CD14-positive monocyte (primary cell): ENCODE results near the gene C6orf47. TPM values are rescaled to one million over a fixed set of nuclear protein-coding genes. Genes with fewer than 3 reads are reported as not detected.

Source experiments
- DNase-seq, 3 donors: peaks; one replicate each; pipeline ENCODE4 v3.0.0-alpha.2; 2011 to 2022
- H2AFZ ChIP-seq: 2 replicates; pipeline ENCODE4 v1.6.0; 2012; ENCODE audit warnings: mild to moderate bottlenecking, low read depth, low read length, inconsistent platforms; ENCODE audit not compliant: insufficient read depth, poor library complexity, severe bottlenecking
- H3K27ac ChIP-seq, 2 donors: 1 replicate in 1 of 2; 2 replicates in 1 of 2; pipeline ENCODE4 v1.5.1; 2012 to 2013; ENCODE audit warnings: low read length in 2 of 2, control low read depth in 1 of 2, inconsistent platforms in 1 of 2, low read depth in 1 of 2, mild to moderate bottlenecking in 1 of 2
- H3K27me3 ChIP-seq, 2 donors: one replicate each; pipeline versions ENCODE4 v1.6.0 to v1.6.1; 2011 to 2013; ENCODE audit warnings: low read length in 2 of 2; ENCODE audit not compliant: control insufficient read depth in 2 of 2, insufficient read depth in 2 of 2
- H3K36me3 ChIP-seq, 2 donors: replicated peaks in 1 of 2; 1 replicate in 1 of 2; 2 replicates in 1 of 2; pipeline versions ENCODE4 v1.5.1 to v1.6.1; 2012 to 2013; ENCODE audit warnings: low read length in 2 of 2, control low read depth in 1 of 2, inconsistent platforms in 1 of 2, mild to moderate bottlenecking in 1 of 2; ENCODE audit not compliant: insufficient read depth in 2 of 2, control insufficient read depth in 1 of 2
- H3K4me1 ChIP-seq, 2 donors: 1 replicate in 1 of 2; 2 replicates in 1 of 2; pipeline versions ENCODE4 v1.5.1 to v1.6.1; 2012 to 2013; ENCODE audit warnings: low read length in 2 of 2, control low read depth in 1 of 2, inconsistent platforms in 1 of 2, mild to moderate bottlenecking in 1 of 2, moderate library complexity in 1 of 2; ENCODE audit not compliant: insufficient read depth in 2 of 2, control insufficient read depth in 1 of 2
- H3K4me2 ChIP-seq: replicated peaks from 2 replicates; pipeline ENCODE3; 2012; ENCODE audit warnings: low read length, moderate library complexity, mild to moderate bottlenecking; ENCODE audit not compliant: poor library complexity, severe bottlenecking; ENCODE audit errors: extremely low read depth
- H3K4me3 ChIP-seq, 3 experiments: fragments of 200-600 bp in 1 of 3; sonication (generic) in 1 of 3; replicated peaks in 1 of 3; 1 replicate in 2 of 3; 2 replicates in 1 of 3; pipeline ENCODE4 v1.5.1; 2011 to 2013; ENCODE audit warnings: low read length in 3 of 3, mild to moderate bottlenecking in 3 of 3, control low read depth in 2 of 3, low read depth in 2 of 3, inconsistent platforms in 1 of 3, moderate library complexity in 1 of 3
- H3K79me2 ChIP-seq: 2 replicates; pipeline ENCODE4 v1.6.0; 2012; ENCODE audit warnings: mild to moderate bottlenecking, control low read depth, inconsistent platforms, low read length, moderate library complexity; ENCODE audit not compliant: insufficient read depth
- H3K9ac ChIP-seq: 2 replicates; pipeline ENCODE4 v1.6.0; 2017; ENCODE audit warnings: low read length, mild to moderate bottlenecking; ENCODE audit not compliant: insufficient read depth, poor library complexity, severe bottlenecking
- H3K9me3 ChIP-seq, 2 donors: replicated peaks in 1 of 2; 1 replicate in 1 of 2; 2 replicates in 1 of 2; pipeline versions ENCODE4 v1.5.1 to v1.6.1; 2012 to 2013; ENCODE audit warnings: low read length in 2 of 2, control low read depth in 1 of 2; ENCODE audit not compliant: control insufficient read depth in 1 of 2, insufficient read depth in 1 of 2
- H4K20me1 ChIP-seq: 2 replicates; pipeline ENCODE4 v1.6.0; 2012; ENCODE audit warnings: mild to moderate bottlenecking, low read length, control low read depth, moderate library complexity; ENCODE audit not compliant: insufficient read depth
- H3K27ac Mint-ChIP-seq, 7 donors: one replicate each; pipeline ENCODE4 v1.8.0; 2020; ENCODE audit warnings: mild to moderate bottlenecking in 7 of 7, mixed read lengths in 7 of 7, moderate library complexity in 6 of 7, inconsistent platforms in 2 of 7
- H3K27me3 Mint-ChIP-seq, 3 donors: one replicate each; pipeline ENCODE4 v1.8.0; 2021 to 2022; ENCODE audit warnings: low read depth in 3 of 3, mild to moderate bottlenecking in 3 of 3, mixed read lengths in 3 of 3, moderate library complexity in 3 of 3, inconsistent platforms in 1 of 3
- H3K36me3 Mint-ChIP-seq, 2 donors: one replicate each; pipeline ENCODE4 v1.8.0; 2020; ENCODE audit warnings: mixed read lengths in 2 of 2, inconsistent platforms in 1 of 2, mild to moderate bottlenecking in 1 of 2
- H3K4me1 Mint-ChIP-seq: one replicate; pipeline ENCODE4 v1.8.0; 2020; ENCODE audit warnings: mild to moderate bottlenecking, mixed read lengths
- H3K4me3 Mint-ChIP-seq, 2 donors: one replicate each; pipeline ENCODE4 v1.8.0; 2020; ENCODE audit warnings: mild to moderate bottlenecking in 2 of 2, mixed read lengths in 2 of 2, moderate library complexity in 1 of 2
- H3K9me3 Mint-ChIP-seq, 7 donors: one replicate each; pipeline ENCODE4 v1.8.0; 2020 to 2022; ENCODE audit warnings: mixed read lengths in 7 of 7, mild to moderate bottlenecking in 6 of 7, moderate library complexity in 6 of 7, inconsistent platforms in 2 of 7
- CTCF ChIP-seq: fragments of 200-600 bp; IDR thresholded peaks from one replicate; pipeline ENCODE4 v1.8.0; 2022; ENCODE audit warnings: antibody characterized with exemption, mild to moderate bottlenecking
- WGBS: methylation state at CpG from one replicate; pipeline ENCODE4 v1.1.5; 2013; ENCODE audit warnings: missing lambda C conversion rate; ENCODE audit not compliant: insufficient coverage; 5-methylcytosine and 5-hydroxymethylcytosine counted together
- intact Hi-C, 2 donors: fragments of 100-400 bp; cut with micrococcal nuclease; formaldehyde crosslinking; loops; one replicate each; pipeline versions ENCODE4 v1.15.0 to v1.15.1; 2023
- polyA plus RNA-seq, 3 donors: library from polyadenylated mRNA; depleted of rRNA in 1 of 3; unstranded in 2 of 3; stranded (reverse) in 1 of 3; fragments of 300-500 nt in 2 of 3; fragments of >200 nt in 1 of 3; fragmentation: Illumina TruSeq in 2 of 3; gene quantifications; 1 replicate in 2 of 3; 2 replicates in 1 of 3; pipeline ENCODE4 v1.2.3, GENCODE V29; 2012 to 2021

The C6orf47 gene
- polyA plus RNA-seq, 3 donors = 8.0 to 23.4 (median 18.1) TPM

DNA sequence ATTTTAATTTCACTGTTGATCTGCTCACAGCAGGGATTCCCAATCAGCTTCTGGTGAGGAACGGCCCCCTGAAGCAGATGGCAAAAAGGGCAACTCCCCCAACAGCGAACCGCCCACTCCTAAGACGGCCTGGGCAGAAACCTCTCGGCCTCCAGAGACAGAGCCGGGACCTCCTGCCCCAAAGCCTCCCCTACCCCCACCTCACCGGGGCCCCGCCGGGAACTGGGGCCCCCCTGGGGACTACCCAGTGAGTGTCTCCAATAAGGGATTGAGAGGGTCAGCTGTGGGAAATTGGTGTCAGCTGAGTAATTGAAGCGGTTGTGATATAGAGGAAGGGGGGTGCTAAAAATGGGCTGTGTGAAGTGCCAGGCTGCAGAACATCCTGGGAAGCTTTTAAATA, 33.6 kb downstream of the C6orf47 start:
- DNase-seq = no peak
- Histone ChIP-seq H3K9me3 (no peaks in the 10 kb centered on the region), H3K4me1 (peaks cover 12 to 13% of the 10 kb centered on the region in 2 donors), H3K79me2 (peaks cover 74% of the 10 kb centered on the region), H2AFZ (no peak overlapping the region), H3K36me3 (peaks cover 82 to 90% of the 10 kb centered on the region in 2 donors), H3K27ac (peak overlapping the region in 1 of 2 donors; percentile 20), H4K20me1 (peaks cover 64% of the 10 kb centered on the region), H3K4me3 (no peak overlapping the region), H3K27me3 (no peaks in the 10 kb centered on the region), H3K4me2 (no peak overlapping the region), H3K9ac (no peak overlapping the region)
- Mint-ChIP-seq H3K9me3 (no peaks in the 10 kb centered on the region), H3K36me3 (peaks cover 83 to 89% of the 10 kb centered on the region in 2 donors), H3K4me3 (no peak overlapping the region), H3K27me3 (peaks cover 0 to 3% (median 1%) of the 10 kb centered on the region in 3 donors), H3K4me1 (peaks cover 12% of the 10 kb centered on the region), H3K27ac (peak overlapping the region in 3 of 7 donors; percentile 66 to 80 (median 66))
- intact Hi-C loops = no loop called here
- no peak for TF ChIP-seq CTCF
- 100% methylated on average over 2 of the region's 10 CpGs for WGBS

GRCh38 chr6:31624070-31624469, 36.5 kb downstream of the C6orf47 start:
- peak overlapping the region in 1 of 2 donors; percentile 48 for H3K27ac ChIP-seq
- H3K4me1 Mint-ChIP-seq = peaks cover 25% of the 10 kb centered on the region
- H3K79me2 ChIP-seq = peaks cover 80% of the 10 kb centered on the region
- no CpG with 5 or more reads among the region's 10 CpGs for WGBS
- H3K9ac ChIP-seq = no peak overlapping the region
- no peak overlapping the region for H2AFZ ChIP-seq
- peaks cover 0 to 3% (median 1%) of the 10 kb centered on the region in 3 donors for H3K27me3 Mint-ChIP-seq
- no peaks in the 10 kb centered on the region for H3K9me3 ChIP-seq
- H3K36me3 Mint-ChIP-seq = peaks cover 56 to 60% of the 10 kb centered on the region in 2 donors
- DNase-seq = no peak
- H3K4me1 ChIP-seq = peaks cover 28 to 29% of the 10 kb centered on the region in 2 donors
- peaks cover 37% of the 10 kb centered on the region for H4K20me1 ChIP-seq
- no peaks in the 10 kb centered on the region for H3K27me3 ChIP-seq
- H3K4me3 ChIP-seq = no peak overlapping the region
- no peak overlapping the region for H3K4me3 Mint-ChIP-seq
- intact Hi-C loops = loop anchor here in 1 of 2 donors (5.0 kb wide), 1 partner anchor 43 kb away; the partner anchor contains the start of genes CSNK2B and LY6G5B
- H3K36me3 ChIP-seq = peaks cover 55 to 61% of the 10 kb centered on the region in 2 donors
- no peak for TF ChIP-seq CTCF
- no peak overlapping the region for H3K4me2 ChIP-seq
- H3K9me3 Mint-ChIP-seq = no peaks in the 10 kb centered on the region
- H3K27ac Mint-ChIP-seq = peak overlapping the region in 4 of 7 donors; percentile 54 to 100 (median 68)
